ENCODE measurements around the gene NTN1.
A peak's percentile ranks its signal among the peaks of the same experiment; 100 is the strongest.

NTN1 gene

DNA sequence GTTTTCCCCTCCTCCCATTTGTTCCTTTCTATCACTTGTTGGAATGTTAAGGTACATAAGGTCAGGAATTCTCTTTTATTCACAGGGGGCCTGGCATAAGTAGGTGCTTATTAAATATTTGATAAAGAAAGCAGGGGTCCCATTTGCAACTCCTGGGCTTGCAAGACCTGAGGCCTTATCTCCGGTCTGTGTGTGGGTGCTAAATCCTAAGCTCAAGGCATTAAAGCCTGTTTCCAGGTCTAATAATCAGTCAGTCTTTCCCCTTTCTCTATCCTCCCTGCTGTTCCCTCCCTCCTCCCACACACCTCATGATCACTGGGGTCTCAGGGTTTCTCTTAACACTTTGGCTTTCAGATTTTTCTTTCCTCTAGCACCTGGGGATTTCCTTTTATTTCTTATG, 17.1 kb downstream of the NTN1 start:
- no peak for DNase-seq

DNA sequence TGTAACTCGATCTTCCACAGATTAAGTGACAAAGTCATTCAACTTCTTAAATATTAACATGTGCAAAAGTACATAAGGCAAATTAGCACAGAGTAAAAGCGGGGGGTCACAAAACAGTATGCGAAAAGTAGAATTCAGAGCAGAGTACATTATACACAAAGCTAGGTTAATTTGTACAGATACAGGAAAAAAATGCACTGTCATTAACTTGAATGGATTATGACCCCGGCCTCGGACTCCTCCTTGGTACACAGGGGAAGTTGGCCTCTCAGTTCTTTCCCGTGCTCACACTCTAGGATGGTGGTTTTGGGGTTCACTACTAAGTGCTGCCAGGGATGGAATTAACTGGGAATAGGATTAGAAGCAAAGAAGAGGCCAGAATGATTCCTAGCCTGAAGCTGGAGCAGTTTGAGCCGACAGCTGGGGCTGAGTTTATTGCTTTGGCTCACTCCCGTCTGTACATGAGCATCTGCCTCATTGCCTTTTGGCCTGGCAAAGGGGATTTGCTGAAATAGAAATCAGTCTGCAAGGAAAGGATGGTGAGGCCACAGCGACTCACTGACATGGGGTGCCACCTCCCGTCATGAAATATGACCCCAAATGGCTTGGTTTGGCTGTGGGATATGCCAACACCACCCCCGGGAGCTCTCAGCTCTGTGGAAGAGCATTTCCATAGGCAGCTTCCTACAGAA, 23.6 kb downstream of the NTN1 start:
- DNase-seq, result no peak

DNA sequence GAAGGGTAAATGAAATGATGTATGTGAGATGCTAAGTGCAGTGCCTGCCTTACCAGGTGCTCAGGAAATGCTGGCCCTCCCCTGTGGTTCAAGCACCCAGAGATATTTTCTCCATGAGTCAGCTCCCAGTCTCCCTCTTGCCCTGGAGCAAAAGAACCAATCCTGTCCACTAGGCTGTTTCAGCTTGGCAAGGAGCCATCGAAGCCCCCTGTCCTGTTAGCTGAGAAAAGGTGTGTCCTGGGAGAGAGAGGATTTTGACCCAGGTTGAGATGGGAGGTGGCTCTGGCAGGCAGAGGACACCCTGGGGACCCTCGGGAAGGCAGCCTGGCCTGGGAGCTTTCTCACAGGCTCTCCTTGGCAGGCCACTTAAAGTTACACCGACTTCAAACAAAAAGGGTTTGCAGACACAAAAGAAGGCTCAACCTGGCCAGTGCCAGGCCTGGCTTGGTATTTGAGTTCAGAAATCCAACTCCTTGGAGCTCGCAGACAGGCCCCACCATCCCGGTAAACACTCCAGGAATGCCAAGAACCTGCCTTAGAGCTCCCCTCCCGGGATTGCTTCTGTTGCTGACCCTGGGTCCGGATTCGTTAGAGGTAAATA, 29.6 kb downstream of the NTN1 start:
- no peak for DNase-seq

DNA sequence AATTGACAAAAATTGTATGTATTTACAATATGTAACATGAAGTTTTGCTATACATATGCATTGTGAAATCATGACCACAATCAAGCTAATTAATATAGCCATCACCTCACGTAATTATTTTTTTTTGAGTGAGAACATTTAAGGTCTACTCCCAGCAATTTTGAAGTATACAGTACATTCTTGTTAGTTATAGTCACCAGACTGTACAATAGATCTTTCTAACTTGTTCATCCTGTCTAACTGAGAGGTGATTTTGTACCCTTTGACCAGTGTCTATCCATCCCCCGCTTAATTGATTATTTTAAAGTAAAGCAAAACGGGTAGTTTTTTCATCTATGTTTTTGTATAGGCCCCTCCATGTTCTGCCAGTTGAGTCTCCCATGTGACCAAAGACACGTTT, 30.3 kb downstream of the NTN1 start:
- DNase-seq, result no peak

DNA sequence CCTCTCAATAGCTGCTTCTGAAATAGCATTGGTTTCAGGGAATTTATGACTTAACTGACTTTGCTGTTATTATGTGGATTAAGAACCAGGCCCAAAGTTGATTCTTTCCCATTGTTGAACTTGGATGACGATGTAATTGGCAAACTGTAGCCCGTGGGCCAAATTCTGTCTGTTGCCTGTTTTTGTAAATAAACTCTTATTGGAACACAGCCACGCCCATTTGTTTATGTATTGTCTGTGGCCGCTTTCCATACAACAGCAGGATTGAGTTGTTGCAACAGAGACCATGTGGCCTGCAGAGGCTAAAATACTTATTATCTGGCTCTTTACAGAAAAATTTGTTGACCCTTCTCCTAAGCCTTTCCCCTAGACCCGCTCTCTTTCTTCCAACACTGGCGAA, 31.6 kb downstream of the NTN1 start:
- DNase-seq, result no peak

DNA sequence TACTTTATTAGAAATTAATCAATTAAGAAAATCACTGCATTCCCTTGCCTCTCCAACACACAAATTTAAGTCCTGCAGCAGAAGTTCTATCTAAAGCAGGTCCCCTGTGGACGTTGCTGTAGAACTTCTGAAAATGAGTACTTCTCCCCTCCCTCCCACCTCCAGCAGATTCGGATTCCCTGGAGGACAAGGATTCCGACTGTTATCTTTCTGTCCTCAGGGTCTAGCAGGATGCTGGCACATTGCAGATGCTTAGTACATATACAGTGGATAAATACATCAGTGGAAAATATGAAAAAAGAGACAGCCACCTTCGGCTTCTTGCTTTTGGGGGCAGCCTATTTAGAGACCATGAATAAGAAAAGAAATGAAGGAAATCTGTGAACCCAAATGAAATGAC, 32.1 kb downstream of the NTN1 start:
- no peak for DNase-seq

DNA sequence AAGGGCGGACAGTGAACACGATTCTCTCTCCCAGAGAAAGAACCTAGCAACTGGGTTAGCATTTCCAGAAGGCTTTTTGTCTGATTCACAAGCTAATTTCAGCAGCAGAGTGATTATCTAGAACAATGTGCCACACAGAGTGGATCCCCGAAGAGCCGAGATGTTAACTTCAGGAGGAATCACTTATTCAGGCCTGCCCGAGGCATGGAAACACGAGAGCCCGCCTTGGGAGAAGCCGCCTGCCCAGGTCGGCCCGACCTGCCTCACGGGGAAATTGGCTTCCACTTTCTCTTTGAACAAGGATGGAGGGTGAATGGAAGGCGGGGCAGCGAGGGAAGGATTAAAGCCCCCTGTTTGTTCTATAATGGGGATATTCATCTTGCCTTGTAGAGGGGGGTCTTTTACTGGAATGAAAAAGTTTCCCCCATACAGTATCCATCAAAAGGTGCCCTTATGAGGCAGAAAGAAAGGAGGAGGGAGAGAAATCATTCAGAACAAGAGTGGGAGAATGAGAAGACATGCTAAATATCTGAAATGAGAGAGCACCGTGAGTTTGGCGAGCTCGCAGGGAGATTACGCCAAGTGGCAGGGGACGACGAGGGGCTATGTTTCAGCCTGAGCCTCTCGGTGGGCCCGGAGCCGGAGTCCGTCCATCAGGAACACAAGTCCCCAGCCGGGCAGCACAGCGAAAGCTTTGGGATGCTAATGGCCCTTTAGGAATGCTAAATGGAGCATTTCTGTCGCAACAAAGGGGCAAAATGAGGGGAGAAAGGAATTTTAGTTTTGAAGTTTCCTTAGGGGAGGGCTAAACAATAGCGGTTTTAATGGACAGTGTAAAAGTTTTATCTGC, 33.0 kb downstream of the NTN1 start:
- DNase-seq, result no peak

DNA sequence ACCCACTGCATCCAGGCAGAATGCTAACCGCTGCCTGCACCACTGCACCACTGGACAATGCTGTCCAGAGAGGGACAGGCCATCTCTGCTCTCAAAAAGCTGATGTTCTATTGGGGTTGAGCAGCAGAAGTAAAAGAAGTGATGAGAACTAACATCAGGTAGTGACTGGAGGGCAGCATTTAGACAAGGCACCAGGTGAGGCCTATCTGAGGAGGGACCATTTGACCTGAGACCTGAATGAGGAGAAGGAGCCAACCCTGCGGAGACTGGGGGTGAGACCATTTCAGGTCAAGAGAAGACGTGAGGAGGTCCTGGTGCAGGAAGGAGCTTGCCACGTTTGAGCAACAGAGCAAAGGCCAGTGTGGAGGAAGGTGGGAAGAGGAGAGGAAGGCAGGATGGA, 34.0 kb downstream of the NTN1 start:
- no peak for DNase-seq

DNA sequence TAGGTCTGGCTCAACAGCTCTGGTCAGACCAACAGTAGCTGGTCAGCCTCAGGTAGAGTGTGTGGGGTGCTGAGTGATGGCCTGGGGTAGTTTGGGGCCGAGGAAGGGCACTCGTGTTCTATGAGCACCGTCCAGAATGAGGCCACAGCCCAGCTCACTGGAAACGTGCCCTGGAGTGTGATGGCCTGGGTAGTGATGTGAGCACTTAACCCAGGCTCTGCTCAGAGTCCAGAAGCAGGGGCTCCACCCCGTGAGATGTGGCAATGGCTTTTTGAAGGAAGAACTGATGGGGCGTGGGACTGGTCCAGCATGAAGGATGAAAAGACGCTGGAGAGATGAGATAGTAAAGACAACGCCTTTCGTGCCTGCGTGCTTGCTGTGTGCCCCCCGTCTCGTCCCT, 35.3 kb downstream of the NTN1 start:
- no peak for DNase-seq

DNA sequence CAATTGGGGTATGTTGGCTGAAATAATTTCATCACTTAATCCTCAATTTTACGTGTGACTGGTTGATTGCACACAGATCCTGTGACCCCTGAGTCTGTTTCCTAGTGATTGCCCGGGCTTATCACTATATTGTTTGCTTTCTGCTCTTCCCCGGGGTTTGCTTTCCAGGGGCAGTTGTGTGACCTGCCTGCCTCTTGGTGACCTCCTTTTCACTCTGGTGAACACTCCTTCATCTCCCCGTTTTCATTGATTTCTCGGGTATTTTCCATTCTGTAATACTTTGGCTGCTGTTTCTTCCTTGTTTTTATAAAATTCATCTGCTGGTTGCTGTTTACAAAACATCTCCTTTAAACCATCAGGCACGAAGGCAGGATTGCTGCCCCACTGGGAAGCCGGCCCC, 36.0 kb downstream of the NTN1 start:
- DNase-seq, result no peak

DNA sequence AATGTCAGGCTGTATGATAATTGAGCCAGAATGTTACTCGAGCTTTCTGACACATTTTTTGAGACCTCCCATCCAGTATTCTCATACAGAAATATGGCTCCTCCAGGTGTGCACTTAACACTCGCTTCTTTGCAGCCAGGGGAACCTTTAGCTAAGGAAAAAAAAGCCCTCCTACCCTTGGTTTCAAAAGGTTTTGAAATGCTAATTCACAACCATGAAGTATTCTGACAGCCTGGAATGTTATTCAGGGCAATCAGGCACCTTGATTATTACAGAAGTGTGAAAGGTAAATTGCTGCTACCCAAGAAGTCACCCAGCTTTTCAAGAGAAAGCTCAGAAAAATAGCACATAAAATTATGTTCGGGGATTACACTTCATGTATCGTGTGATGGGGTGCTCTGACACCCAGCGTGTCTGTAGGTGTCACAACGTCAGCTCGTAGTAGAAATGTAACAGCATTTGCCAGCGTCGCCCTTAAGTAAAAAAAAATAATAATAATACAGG, 41.1 kb downstream of the NTN1 start:
- no peak for DNase-seq

DNA sequence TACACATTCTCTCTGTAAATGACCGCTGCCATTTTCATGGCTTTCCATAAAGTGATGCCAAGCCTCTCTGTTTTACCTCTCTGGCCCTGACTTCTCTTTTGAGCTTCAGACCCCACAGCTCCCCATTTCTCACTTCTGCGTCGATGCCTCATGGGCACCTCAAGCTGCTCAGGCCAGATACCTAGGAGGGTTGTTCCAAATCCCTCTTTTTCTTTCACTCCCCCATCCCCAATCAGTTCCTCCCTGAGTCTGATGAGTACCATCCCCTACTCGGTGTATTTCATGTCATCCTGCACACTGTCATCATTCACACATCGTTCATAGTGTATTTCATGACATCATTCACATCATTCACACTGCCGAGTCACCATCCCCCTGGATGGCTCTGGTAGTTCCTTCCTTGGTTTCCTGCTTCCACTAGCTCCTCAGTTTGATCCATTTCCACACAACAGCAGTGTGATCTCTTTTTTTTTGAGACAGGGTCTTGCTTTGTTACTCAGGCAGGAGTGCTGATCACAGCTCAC, 43.1 kb downstream of the NTN1 start:
- DNase-seq, result no peak

DNA sequence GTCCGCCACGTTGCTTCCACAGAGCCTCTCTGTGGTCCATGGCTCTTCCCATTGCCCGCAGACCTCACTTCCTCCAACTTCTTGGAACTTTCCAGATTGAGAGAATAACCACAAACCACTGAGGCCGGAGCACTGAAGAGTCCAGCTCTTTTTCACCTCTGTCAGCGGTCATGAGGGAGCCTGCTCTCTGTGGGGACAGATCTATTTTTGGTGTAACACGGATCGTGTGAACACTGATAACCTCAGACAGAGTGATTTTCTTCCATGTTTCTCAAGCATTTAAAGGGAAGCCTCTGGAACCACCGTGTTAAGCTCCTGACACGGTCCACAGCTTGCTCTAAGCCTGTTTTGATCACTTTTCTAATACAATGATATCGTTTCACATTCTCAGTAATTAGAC, 49.7 kb downstream of the NTN1 start:
- no peak for DNase-seq

DNA sequence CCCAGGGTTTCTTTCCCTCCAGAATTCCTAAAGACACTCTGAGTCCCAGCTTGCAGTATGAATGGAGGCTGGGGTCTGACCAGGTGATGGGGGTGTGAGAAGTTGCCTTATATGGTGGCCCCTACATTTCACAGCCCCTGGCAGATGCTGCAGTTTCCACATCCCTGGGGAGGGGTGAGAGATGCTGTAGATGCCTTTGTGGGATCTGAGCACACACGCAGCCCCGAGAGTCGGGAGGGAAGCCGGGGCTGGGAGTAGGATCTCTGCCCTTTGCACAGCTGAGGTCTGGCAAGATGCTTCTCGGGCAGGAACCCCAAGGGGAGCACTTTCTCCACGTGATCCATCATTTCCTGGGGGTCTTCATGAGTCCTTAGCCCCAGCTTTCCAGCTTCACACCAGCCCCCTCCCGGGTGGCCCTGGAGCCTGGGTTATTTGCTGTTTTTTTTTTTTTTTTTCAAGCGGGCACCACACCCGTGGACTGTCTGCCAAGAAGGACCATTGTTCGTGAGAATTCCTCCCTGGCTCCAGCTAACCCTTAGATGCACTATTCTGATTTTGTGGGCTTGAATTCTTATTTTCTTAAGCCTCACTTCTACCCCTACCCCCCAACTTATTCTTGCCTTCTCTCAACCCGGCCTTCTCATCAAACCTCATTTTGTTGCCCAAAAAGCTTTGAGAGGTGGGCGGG, 50.6 kb downstream of the NTN1 start:
- no peak for DNase-seq

DNA sequence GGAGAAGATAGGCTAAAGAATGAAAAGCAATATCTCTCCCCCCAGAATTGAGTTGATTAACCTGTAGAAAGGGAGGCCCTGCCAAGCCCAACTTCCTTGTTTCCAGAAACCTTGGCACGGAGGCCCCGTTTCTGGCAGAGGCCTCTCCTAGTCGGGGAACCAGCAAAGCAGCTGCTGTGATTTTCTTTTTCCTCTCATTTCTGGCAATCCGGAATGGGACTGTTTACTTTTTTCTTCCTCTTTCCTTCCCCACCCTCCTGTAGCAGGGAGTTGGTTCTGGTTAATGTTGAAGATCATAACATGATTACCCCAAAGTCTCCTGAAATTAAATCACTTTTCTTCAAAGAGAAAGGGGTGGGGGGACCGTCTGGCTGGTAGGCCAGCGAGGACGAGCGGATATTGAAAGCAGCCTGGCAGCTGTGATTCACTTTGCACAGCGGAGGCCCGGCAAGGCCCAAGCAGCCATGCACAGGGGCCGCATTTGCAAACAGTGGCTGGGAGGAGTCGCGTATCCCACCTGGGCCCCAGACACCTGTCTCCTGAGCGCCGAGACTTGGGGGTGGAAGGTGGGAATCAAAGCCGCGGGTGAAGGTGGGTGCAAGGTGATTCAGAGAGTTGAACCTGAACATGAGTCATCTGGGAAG, 51.5 kb downstream of the NTN1 start:
- DNase-seq, result no peak

DNA sequence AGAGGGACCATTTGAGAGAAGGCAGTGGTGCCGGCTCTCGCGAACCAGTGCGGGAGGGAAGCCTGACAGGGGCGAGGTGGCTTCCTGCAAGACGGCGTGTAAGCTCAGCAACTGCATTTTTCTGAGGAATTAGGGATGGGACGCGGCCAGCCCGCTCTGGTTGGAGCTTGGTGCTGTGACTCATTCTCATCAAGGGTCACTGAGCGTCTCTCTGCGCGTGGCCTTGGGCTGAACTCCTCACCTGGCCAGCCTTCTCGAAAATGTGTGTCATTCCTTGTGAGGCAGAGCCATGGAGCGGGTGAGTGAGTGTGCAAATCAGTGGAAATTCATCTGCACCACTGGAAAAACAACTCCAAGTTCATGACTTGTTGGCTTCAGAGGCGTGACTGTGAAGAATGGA, 52.8 kb downstream of the NTN1 start:
- DNase-seq, result no peak

DNA sequence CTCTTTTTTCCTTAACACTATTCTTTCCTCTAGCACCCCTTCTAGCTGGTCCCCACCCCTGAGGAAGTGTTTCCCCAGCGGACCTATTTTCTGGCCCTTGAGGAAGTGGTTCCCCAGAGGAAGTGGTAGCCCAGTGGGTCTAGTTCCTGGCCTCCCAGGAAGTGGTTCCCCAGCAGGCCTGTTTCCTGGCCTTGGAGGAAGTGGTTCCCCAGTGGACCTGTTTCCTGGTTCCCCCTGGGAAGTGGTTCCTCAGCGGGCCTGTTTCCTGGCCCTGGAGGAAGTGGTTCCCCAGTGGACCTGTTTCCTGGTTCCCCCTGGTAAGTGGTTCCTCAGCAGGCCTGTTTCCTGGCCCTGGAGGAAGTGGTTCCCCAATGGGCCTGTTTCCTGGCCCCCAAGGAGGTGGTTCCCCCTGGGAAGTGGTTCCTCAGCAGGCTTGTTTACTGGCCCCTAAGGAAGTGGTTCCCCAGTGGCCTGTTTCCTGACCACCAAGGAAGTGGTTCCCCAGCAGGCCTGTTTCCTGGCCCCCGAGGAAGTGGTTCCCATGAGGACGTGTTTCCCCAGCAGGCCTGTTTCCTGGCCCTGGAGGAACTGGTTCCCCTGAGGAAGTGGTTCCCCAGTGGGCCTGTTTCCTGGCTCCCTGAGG, 58.3 kb downstream of the NTN1 start:
- peak; percentile 26 for DNase-seq

DNA sequence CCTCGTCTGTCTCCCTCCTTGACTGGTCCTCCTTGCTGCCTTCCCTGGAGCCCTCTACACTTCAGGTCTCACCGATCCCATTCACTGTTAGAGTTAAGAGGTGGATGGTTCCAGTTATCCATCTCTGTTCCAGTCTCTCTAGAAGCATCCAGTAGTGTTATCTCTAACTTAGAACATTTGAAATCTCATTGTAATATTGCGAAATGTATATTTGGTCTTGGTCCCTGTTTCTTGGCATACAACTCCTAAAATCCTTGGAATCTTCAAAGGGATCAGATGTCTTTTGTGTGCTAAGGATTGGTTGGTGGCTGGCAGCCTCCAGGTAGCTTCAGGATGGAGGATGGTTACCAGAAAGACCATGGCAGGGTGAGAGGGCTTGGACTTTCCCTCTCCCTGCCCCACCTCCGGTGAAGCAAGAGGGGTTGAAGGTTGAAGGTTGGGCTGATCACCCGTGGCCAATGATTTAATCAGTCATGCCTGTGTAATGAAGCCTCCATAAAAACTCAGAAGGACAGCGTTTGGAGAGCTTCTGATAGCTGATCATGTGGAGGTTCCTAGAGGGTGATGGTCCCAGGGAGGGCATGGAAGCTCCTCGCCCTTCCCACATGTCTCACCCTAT, 59.1 kb downstream of the NTN1 start:
- DNase-seq, result no peak

DNA sequence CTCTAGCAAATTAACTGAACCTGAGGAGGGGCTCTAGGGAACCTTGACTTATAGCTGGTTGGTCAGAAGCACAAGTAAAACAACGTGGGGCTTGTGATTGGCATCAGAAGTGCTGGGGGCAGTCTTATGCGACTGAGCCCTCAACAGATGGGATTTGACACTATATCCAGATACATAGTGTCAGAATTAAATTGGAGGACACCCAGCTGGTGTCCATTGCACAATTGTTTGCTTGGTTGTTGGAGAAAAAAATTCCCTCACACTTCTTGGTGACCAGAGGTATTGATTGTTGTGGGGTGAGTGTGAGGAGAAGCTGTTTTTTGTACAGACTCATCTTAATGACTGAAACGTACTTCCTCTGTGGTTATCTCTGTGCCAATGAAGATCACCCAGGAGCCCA, 59.7 kb downstream of the NTN1 start:
- DNase-seq, result no peak

DNA sequence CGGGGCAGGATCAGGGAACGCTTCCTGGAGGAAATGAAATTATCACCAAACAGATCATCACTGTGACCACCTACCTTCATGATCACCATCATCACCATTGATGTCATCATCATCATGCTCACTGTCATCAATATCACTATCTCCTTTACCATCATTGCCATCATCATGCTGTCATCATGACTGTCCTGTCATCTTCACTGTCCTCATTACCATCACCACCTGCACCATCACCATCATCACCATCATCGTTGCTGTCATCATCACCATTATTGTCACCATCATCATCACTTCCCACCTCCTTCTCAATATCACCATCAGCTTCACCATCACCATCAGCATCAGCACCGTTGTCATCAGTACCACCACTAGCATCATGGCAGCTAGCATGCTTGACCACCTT, 65.3 kb downstream of the NTN1 start:
- no peak for DNase-seq

DNA sequence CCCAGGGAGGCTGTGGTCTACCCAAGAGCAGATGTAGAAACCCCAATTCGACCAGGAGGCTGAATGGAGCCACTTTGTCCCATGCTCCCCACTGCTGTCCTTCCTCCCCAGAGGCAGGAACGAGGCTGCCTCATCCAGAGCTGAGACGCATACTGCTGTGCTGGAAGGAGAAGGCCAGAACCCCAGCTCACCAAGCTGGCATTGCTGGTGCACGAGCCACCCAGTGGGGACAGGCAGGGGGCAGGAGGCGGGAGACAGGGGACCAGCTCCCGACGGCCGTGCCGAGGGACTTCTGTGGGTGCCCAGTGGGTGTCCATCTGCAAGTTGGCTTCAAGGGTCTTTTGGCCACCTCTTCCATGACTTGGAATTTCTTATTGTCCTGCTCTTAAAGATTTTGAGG, 66.6 kb downstream of the NTN1 start:
- DNase-seq, result no peak

DNA sequence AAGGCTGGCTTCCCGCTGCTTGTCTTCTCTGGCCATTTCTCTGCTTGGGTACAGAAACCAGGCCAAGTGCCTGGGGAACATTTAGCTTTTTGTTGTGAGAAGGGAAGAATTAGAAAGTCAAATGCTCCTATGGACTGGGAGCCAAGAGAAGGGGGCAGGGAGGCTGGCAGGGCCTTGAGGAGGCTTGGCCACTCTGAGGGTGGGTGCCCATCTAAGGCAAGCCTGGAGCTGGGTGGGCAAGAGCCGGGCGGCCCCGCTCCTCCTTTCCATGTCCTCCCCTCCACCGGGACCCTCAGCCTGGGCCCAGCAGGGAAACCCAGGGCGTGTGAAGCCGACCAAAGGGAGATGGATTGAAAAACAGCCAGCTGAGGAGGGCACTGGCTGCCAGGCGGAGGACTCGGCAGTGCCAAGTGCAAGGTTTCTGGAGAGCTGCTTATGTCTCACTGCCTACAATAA, 69.4 kb downstream of the NTN1 start:
- DNase-seq, result no peak
